Vagina (tissue), 2 donors: ENCODE results near the gene ERBIN. TPM values are rescaled to one million over a fixed set of nuclear protein-coding genes. Genes with fewer than 3 reads are reported as not detected.

Experiments
- DNase-seq, 2 donors: peaks; one replicate each; pipeline ENCODE4 v3.0.0-alpha.2; 2017; ENCODE audit errors: extremely low spot score in 2 of 2
- H3K27ac ChIP-seq: fragments of 200-600 bp; sonication (generic); one replicate; pipeline ENCODE4 v1.5.1; 2019
- H3K27me3 ChIP-seq: fragments of 200-600 bp; sonication (generic); one replicate; pipeline ENCODE4 v1.5.1; 2019
- H3K36me3 ChIP-seq, 2 donors: fragments of 200-600 bp; sonication (generic); one replicate each; pipeline ENCODE4 v1.5.1; 2017 to 2019
- H3K4me1 ChIP-seq: fragments of 200-600 bp; sonication (generic); one replicate; pipeline ENCODE4 v1.5.1; 2019
- H3K4me3 ChIP-seq, 2 donors: fragments of 200-600 bp; sonication (generic); 1 replicate in 1 of 2; 2 replicates in 1 of 2; pipeline ENCODE4 v1.5.1; 2016 to 2019
- H3K9me3 ChIP-seq: fragments of 200-600 bp; sonication (generic); one replicate; pipeline ENCODE4 v1.5.1; 2019
- POLR2A ChIP-seq, 2 donors: fragments of 450-650 bp; IDR thresholded peaks; one replicate each; pipeline ENCODE4 v1.6.1; 2017; ENCODE audit warnings: antibody characterized with exemption in 2 of 2, mild to moderate bottlenecking in 2 of 2, moderate library complexity in 2 of 2
- POLR2AphosphoS5 ChIP-seq, 2 donors: sonication (generic); formaldehyde crosslinking; IDR thresholded peaks; one replicate each; pipeline ENCODE4 v1.9.0; 2017; ENCODE audit warnings: antibody characterized with exemption in 2 of 2, mild to moderate bottlenecking in 2 of 2, low read depth in 1 of 2; ENCODE audit not compliant: insufficient read depth in 1 of 2
- intact Hi-C: fragments of 100-400 bp; cut with DNase I; formaldehyde crosslinking; loops from one replicate; pipeline ENCODE4 v1.15.1; 2023
- total RNA-seq: library from RNA; depleted of rRNA; stranded (reverse); fragments of >200 nt; gene quantifications from one replicate; pipeline ENCODE4 v1.2.3, GENCODE V29; 2016
- TF ChIP-seq, protein P1 (sequence below), 3 experiments: fragments of 450-650 bp in 2 of 3; fragments of 200-600 bp in 1 of 3; sonication (generic) in 1 of 3; IDR thresholded peaks; one replicate each; pipeline ENCODE4 v1.5.1; 2017 to 2019; ENCODE audit warnings: antibody characterized with exemption in 3 of 3, mild to moderate bottlenecking in 2 of 3, moderate library complexity in 2 of 3

ERBIN gene
- total RNA-seq, 1 donor from 2014 or later = 52.3 TPM

DNA sequence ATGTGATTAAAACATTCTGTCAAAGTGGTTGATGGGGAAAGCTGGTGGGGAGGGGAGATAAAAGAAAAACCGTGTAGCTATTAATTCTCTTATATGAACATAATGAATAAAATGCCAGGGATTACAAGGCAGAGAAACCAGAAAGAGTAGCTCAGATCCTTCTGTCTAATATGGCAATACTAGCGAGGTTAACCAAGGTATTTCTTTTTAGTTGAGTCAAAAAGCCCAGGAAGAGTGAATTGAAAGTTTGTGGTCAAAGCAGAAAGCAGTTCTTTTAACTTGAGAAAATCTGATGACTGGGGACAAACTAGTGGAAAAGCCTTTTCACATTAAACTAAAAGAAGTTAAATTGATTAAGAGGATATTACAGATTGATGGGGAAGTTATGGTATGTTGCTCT lies 76.0 kb downstream of the ERBIN start:
- intact Hi-C loops = no loop called here
- TF ChIP-seq, protein P1, sequence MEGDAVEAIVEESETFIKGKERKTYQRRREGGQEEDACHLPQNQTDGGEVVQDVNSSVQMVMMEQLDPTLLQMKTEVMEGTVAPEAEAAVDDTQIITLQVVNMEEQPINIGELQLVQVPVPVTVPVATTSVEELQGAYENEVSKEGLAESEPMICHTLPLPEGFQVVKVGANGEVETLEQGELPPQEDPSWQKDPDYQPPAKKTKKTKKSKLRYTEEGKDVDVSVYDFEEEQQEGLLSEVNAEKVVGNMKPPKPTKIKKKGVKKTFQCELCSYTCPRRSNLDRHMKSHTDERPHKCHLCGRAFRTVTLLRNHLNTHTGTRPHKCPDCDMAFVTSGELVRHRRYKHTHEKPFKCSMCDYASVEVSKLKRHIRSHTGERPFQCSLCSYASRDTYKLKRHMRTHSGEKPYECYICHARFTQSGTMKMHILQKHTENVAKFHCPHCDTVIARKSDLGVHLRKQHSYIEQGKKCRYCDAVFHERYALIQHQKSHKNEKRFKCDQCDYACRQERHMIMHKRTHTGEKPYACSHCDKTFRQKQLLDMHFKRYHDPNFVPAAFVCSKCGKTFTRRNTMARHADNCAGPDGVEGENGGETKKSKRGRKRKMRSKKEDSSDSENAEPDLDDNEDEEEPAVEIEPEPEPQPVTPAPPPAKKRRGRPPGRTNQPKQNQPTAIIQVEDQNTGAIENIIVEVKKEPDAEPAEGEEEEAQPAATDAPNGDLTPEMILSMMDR (IDR thresholded peaks at IDR 0.05) = no peak
- TF ChIP-seq POLR2A (IDR thresholded peaks at IDR 0.05) = no peak
- TF ChIP-seq POLR2AphosphoS5 (IDR thresholded peaks at IDR 0.05; ENCODE audit: insufficient read depth in 1 of 2, low read depth in 1 of 2) = no peak
- Histone ChIP-seq H3K9me3 (no peaks in the 10 kb centered on the region), H3K27ac (no peak overlapping the region), H3K4me1 (no peaks in the 10 kb centered on the region), H3K4me3 (no peak overlapping the region), H3K27me3 (no peaks in the 10 kb centered on the region), H3K36me3 (peaks cover 0 to 4% of the 10 kb centered on the region in 2 donors)
- no peak for DNase-seq

DNA sequence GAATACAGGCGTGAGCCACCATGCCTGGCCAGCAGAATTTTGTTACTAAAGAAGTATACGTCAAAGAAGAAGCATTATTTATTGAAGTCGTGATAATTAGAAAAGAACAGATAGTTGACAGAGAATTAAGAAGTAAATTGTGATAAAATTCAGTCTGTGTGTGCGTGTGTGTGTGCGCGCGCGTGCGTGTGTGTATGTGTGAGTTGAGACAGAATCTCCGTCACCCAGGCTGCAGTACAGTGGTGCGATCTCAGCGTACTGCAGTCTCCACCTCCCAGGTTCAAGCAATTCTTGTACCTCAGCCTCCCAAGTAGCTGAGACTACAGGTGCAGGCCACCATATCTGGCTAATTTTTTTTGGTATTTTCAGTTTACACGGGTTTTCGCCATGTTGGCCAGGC lies 77.8 kb downstream of the ERBIN start:
- Histone ChIP-seq H3K9me3 (no peaks in the 10 kb centered on the region), H3K4me3 (no peak overlapping the region), H3K36me3 (peaks cover 0 to 4% of the 10 kb centered on the region in 2 donors), H3K27me3 (no peaks in the 10 kb centered on the region), H3K4me1 (no peaks in the 10 kb centered on the region), H3K27ac (no peak overlapping the region)
- TF ChIP-seq, protein P1 (IDR thresholded peaks at IDR 0.05) = no peak
- TF ChIP-seq POLR2A (IDR thresholded peaks at IDR 0.05) (no peak), POLR2AphosphoS5 (IDR thresholded peaks at IDR 0.05; ENCODE audit: insufficient read depth in 1 of 2, low read depth in 1 of 2) (no peak)
- intact Hi-C loops = no loop called here
- no peak for DNase-seq

DNA sequence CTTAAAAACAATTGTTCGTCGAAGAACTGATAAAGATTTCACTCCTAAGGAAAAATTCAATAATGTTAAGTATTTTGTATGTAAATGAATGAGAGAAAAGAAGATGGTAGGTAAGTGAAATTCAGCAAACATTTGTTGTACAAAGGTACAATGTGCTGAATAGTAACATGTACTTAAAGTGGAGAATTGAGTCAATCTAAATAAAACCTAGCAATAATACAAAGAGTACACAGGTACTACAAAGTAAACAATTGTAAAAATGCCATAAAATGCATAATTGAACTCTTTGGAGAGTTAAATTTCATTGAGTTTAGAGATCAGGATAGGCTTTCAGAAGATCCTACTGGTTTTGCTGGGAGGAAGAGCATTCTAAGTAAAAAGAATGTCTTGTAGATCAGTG lies 82.9 kb downstream of the ERBIN start:
- intact Hi-C loops = no loop called here
- Histone ChIP-seq H3K4me3 (no peak overlapping the region), H3K9me3 (no peaks in the 10 kb centered on the region), H3K27ac (no peak overlapping the region), H3K4me1 (peaks cover 15% of the 10 kb centered on the region), H3K36me3 (no peaks in the 10 kb centered on the region), H3K27me3 (no peaks in the 10 kb centered on the region)
- no peak for TF ChIP-seq POLR2A (IDR thresholded peaks at IDR 0.05)
- no peak for TF ChIP-seq POLR2AphosphoS5 (IDR thresholded peaks at IDR 0.05; ENCODE audit: insufficient read depth in 1 of 2, low read depth in 1 of 2)
- TF ChIP-seq, protein P1 (IDR thresholded peaks at IDR 0.05) = no peak
- DNase-seq = no peak

DNA sequence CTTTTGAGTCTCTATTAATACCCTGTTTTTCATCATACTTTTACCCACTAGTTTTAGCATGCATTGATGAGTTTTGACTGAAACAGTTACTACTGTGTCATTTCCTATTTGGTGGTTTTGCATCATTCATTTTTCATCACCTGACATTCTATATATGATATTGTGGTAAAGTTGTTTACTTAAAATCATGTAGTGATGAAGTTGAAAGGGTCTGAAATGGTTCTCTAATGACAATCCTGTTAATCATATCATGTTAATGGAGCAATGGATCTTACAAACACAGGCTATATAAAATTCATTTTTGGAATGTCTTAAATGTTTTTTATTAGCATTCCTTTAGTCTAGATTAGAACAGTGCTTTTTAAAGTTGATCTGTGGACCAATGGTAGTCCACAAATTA lies 84.1 kb downstream of the ERBIN start:
- intact Hi-C loops = no loop called here
- no peaks in the 10 kb centered on the region for H3K36me3 ChIP-seq
- no peak for DNase-seq
- TF ChIP-seq, protein P1 (IDR thresholded peaks at IDR 0.05) = no peak
- no peak overlapping the region for H3K4me3 ChIP-seq
- no peak overlapping the region for H3K27ac ChIP-seq
- H3K4me1 ChIP-seq = peaks cover 15% of the 10 kb centered on the region
- no peaks in the 10 kb centered on the region for H3K27me3 ChIP-seq
- no peaks in the 10 kb centered on the region for H3K9me3 ChIP-seq

DNA sequence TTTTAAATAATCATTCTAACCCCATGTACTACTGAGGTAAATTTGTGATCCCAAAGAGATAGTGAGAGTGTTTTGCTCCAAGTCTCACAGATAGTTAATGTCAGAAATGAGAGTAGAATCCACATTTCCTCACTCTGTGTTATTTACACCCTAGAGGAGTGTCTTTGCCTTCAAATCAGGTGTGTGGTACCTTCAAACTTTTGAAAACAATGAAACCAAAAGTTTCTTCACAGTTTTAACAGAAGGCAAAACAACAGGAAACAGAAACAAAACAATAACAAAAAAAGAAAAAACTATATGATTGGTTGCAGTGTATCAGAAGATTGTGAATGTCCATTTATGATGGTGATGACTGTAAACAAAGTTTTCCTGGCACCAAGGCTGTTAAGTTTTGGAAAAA lies 85.9 kb downstream of the ERBIN start:
- H3K27ac ChIP-seq = no peak overlapping the region
- H3K9me3 ChIP-seq = no peaks in the 10 kb centered on the region
- intact Hi-C loops = no loop called here
- DNase-seq = no peak
- TF ChIP-seq POLR2AphosphoS5 (IDR thresholded peaks at IDR 0.05; ENCODE audit: insufficient read depth in 1 of 2, low read depth in 1 of 2) (no peak), POLR2A (IDR thresholded peaks at IDR 0.05) (no peak)
- no peak overlapping the region for H3K4me3 ChIP-seq
- peaks cover 15% of the 10 kb centered on the region for H3K4me1 ChIP-seq
- H3K36me3 ChIP-seq = no peaks in the 10 kb centered on the region
- no peaks in the 10 kb centered on the region for H3K27me3 ChIP-seq

DNA sequence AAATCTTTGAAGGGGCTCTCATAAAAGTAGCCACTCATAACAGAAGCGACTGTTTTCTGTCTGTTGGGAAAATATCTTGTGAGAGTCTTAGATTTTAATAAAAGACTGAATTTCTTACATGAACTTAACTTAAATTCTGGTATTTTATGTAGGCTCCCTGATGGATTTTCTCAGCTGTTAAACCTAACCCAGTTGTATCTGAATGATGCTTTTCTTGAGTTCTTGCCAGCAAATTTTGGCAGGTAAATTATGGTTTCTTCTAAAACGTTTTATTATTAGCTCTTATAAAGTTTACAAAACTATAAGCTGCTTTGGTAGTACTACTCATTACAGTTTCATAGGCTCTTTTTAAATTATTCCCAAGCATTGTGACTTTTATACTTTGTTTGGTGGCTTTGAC lies 87.0 kb downstream of the ERBIN start:
- Histone ChIP-seq H3K4me1 (peaks cover 15% of the 10 kb centered on the region), H3K27ac (no peak overlapping the region), H3K4me3 (no peak overlapping the region), H3K27me3 (no peaks in the 10 kb centered on the region), H3K9me3 (no peaks in the 10 kb centered on the region), H3K36me3 (no peaks in the 10 kb centered on the region)
- no peak for DNase-seq
- no peak for TF ChIP-seq POLR2AphosphoS5 (IDR thresholded peaks at IDR 0.05; ENCODE audit: insufficient read depth in 1 of 2, low read depth in 1 of 2)
- TF ChIP-seq, protein P1 (IDR thresholded peaks at IDR 0.05) = no peak
- no peak for TF ChIP-seq POLR2A (IDR thresholded peaks at IDR 0.05)
- intact Hi-C loops = no loop called here
